ENCODE measurements around the gene LRCOL1.

The LRCOL1 gene

DNA sequence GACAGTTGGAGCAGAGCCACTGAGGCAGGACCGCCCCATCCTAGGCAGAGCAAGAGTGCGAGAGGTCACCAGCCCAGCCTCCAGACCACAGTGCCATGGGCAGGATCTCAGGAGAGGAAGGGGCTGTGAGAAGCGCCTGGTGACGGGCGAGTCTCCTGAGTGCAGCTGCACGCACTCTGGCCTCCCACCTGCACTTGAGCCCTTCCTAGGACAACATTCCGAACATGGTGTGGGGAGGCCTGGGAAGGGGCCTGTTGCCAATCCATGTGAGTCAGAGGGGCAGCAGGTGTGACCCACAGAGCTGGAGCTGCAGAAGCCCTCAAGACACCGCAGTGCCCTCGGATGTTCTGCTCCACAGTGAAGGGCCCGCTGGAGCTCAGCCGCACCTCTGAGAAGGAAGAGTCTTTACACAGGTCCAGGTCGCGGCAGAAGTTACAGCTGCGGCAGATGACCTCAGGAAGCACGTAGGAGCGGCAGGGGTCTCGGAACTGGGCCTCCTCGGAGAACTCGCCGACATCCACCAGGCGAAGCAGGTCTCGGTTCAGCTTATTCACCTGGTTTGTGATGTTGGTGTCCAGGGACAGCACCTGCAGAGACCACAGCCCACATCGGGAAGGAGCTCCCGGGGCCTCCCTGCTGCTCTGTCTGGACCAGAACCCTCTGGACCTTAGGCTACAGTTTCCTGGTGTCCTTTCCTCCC is 15.5 kb upstream of the LRCOL1 start:
- no peaks in the 10 kb centered on the region for H3K4me1 ChIP-seq (ENCODE audit: control extremely low read depth in 1 of 4, control insufficient read depth in 4 of 4, insufficient read depth in 4 of 4, low read length in 3 of 4)
- POLR2A ChIA-PET: no interaction called here
- H3K27ac ChIP-seq (ENCODE audit: insufficient read depth in 1 of 2, low read depth in 1 of 2, low read length in 2 of 2, poor library complexity in 1 of 2, severe bottlenecking in 2 of 2): no peak overlapping the region
- peaks cover 2 to 64% (median 34%) of the 10 kb centered on the region in 4 experiments for H3K36me3 ChIP-seq (ENCODE audit: control insufficient read depth in 4 of 4, insufficient read depth in 4 of 4, low read length in 3 of 4)
- no peak for DNase-seq
- peaks cover 0 to 9% (median 1%) of the 10 kb centered on the region in 5 experiments for H3K27me3 ChIP-seq (replicated peaks in 2 of 5; ENCODE audit: control insufficient read depth in 4 of 5, insufficient read depth in 5 of 5, low read length in 4 of 5)
- CTCF ChIA-PET: interaction anchor here (0.8 to 2.5 kb wide), 4 partner anchors 11 to 26 kb away, joined by 3 to 9 read pairs (median 5); no protein-coding TSS in a partner anchor
- H3K9me3 ChIP-seq (ENCODE audit: control extremely low read depth in 1 of 5, control insufficient read depth in 4 of 5, insufficient read depth in 2 of 5, low read depth in 1 of 5, low read length in 4 of 5): no peaks in the 10 kb centered on the region
- no peak overlapping the region for H3K4me3 ChIP-seq (ENCODE audit: control insufficient read depth in 1 of 7, extremely low read depth in 1 of 7, insufficient read depth in 4 of 7, low read depth in 2 of 7, low read length in 6 of 7)
- WGBS (ENCODE audit: insufficient coverage): 98% methylated on average over 20 of the region's 24 CpGs

GRCh38 chr12:132624910-132625630 is 14.7 kb upstream of the LRCOL1 start:
- ChIA-PET POLR2A (no interaction called here), CTCF (interaction anchor here (1.7 to 2.5 kb wide), 2 partner anchors 13 to 16 kb away, joined by 4 to 9 read pairs; no protein-coding TSS in a partner anchor)
- peaks cover 0 to 17% (median 2%) of the 10 kb centered on the region in 5 experiments for H3K27me3 ChIP-seq (replicated peaks in 2 of 5; ENCODE audit: control insufficient read depth in 4 of 5, insufficient read depth in 5 of 5, low read length in 4 of 5)
- no peak for DNase-seq
- no peaks in the 10 kb centered on the region for H3K9me3 ChIP-seq (ENCODE audit: control extremely low read depth in 1 of 5, control insufficient read depth in 4 of 5, insufficient read depth in 2 of 5, low read depth in 1 of 5, low read length in 4 of 5)
- H3K4me1 ChIP-seq (ENCODE audit: control extremely low read depth in 1 of 4, control insufficient read depth in 4 of 4, insufficient read depth in 4 of 4, low read length in 3 of 4): no peaks in the 10 kb centered on the region
- H3K36me3 ChIP-seq (ENCODE audit: control insufficient read depth in 4 of 4, insufficient read depth in 4 of 4, low read length in 3 of 4): peaks cover 0 to 56% (median 29%) of the 10 kb centered on the region in 4 experiments
- H3K4me3 ChIP-seq (ENCODE audit: control insufficient read depth in 1 of 7, extremely low read depth in 1 of 7, insufficient read depth in 4 of 7, low read depth in 2 of 7, low read length in 6 of 7): no peak overlapping the region
- no peak overlapping the region for H3K27ac ChIP-seq (ENCODE audit: insufficient read depth in 1 of 2, low read depth in 1 of 2, low read length in 2 of 2, poor library complexity in 1 of 2, severe bottlenecking in 2 of 2)
- 98% methylated on average over 31 of the region's 32 CpGs for WGBS (ENCODE audit: insufficient coverage)

GRCh38 chr12:132624186-132624855 is 13.9 kb upstream of the LRCOL1 start:
- Histone ChIP-seq H3K9me3 (ENCODE audit: control extremely low read depth in 1 of 5, control insufficient read depth in 4 of 5, insufficient read depth in 2 of 5, low read depth in 1 of 5, low read length in 4 of 5) (no peaks in the 10 kb centered on the region), H3K27me3 (replicated peaks in 2 of 5; ENCODE audit: control insufficient read depth in 4 of 5, insufficient read depth in 5 of 5, low read length in 4 of 5) (peaks cover 0 to 24% (median 2%) of the 10 kb centered on the region in 5 experiments), H3K4me3 (ENCODE audit: control insufficient read depth in 1 of 7, extremely low read depth in 1 of 7, insufficient read depth in 4 of 7, low read depth in 2 of 7, low read length in 6 of 7) (no peak overlapping the region), H3K4me1 (ENCODE audit: control extremely low read depth in 1 of 4, control insufficient read depth in 4 of 4, insufficient read depth in 4 of 4, low read length in 3 of 4) (no peaks in the 10 kb centered on the region), H3K36me3 (ENCODE audit: control insufficient read depth in 4 of 4, insufficient read depth in 4 of 4, low read length in 3 of 4) (peaks cover 0 to 49% (median 22%) of the 10 kb centered on the region in 4 experiments), H3K27ac (ENCODE audit: insufficient read depth in 1 of 2, low read depth in 1 of 2, low read length in 2 of 2, poor library complexity in 1 of 2, severe bottlenecking in 2 of 2) (no peak overlapping the region)
- DNase-seq: no peak
- CTCF ChIA-PET: interaction anchor here (1.7 to 2.5 kb wide), 2 partner anchors 14 to 15 kb away, joined by 4 to 9 read pairs; no protein-coding TSS in a partner anchor
- POLR2A ChIA-PET: no interaction called here
- 97% methylated on average over 22 of the region's 22 CpGs for WGBS (ENCODE audit: insufficient coverage)

GRCh38 chr12:132623072-132623869 is 12.9 kb upstream of the LRCOL1 start:
- no peak overlapping the region for H3K27ac ChIP-seq (ENCODE audit: insufficient read depth in 1 of 2, low read depth in 1 of 2, low read length in 2 of 2, poor library complexity in 1 of 2, severe bottlenecking in 2 of 2)
- H3K4me1 ChIP-seq (ENCODE audit: control extremely low read depth in 1 of 4, control insufficient read depth in 4 of 4, insufficient read depth in 4 of 4, low read length in 3 of 4): peaks cover 0 to 2% (median under 1%) of the 10 kb centered on the region in 4 experiments
- CTCF ChIA-PET: interaction anchor here (1.7 kb wide), 1 partner anchor 10 kb away, joined by 5 read pairs; no protein-coding TSS in a partner anchor
- H3K9me3 ChIP-seq (ENCODE audit: control extremely low read depth in 1 of 5, control insufficient read depth in 4 of 5, insufficient read depth in 2 of 5, low read depth in 1 of 5, low read length in 4 of 5): no peaks in the 10 kb centered on the region
- WGBS (ENCODE audit: insufficient coverage): 92% methylated on average over 16 of the region's 25 CpGs
- DNase-seq: no peak
- POLR2A ChIA-PET: no interaction called here
- peaks cover 0 to 40% (median 18%) of the 10 kb centered on the region in 4 experiments for H3K36me3 ChIP-seq (ENCODE audit: control insufficient read depth in 4 of 4, insufficient read depth in 4 of 4, low read length in 3 of 4)
- peaks cover 0 to 30% (median 2%) of the 10 kb centered on the region in 5 experiments for H3K27me3 ChIP-seq (replicated peaks in 2 of 5; ENCODE audit: control insufficient read depth in 4 of 5, insufficient read depth in 5 of 5, low read length in 4 of 5)
- no peak overlapping the region for H3K4me3 ChIP-seq (ENCODE audit: control insufficient read depth in 1 of 7, extremely low read depth in 1 of 7, insufficient read depth in 4 of 7, low read depth in 2 of 7, low read length in 6 of 7)

GRCh38 chr12:132622437-132623071 is 12.2 kb upstream of the LRCOL1 start:
- WGBS (ENCODE audit: insufficient coverage): 91% methylated on average over 10 of the region's 11 CpGs
- H3K4me3 ChIP-seq (ENCODE audit: control insufficient read depth in 1 of 7, extremely low read depth in 1 of 7, insufficient read depth in 4 of 7, low read depth in 2 of 7, low read length in 6 of 7): no peak overlapping the region
- CTCF ChIA-PET: interaction anchor here (1.3 to 3.5 kb wide), 3 partner anchors 8 to 15 kb away, joined by 3 to 12 read pairs (median 5); no protein-coding TSS in a partner anchor

More at GRCh38 chr12:132622437-132623071, 12.2 kb upstream of the LRCOL1 start:
- peaks cover 0 to 40% (median 18%) of the 10 kb centered on the region in 4 experiments for H3K36me3 ChIP-seq (ENCODE audit: control insufficient read depth in 4 of 4, insufficient read depth in 4 of 4, low read length in 3 of 4)
- POLR2A ChIA-PET: no interaction called here
- no peak for DNase-seq
- H3K27ac ChIP-seq (ENCODE audit: insufficient read depth in 1 of 2, low read depth in 1 of 2, low read length in 2 of 2, poor library complexity in 1 of 2, severe bottlenecking in 2 of 2): no peak overlapping the region
- H3K27me3 ChIP-seq (replicated peaks in 2 of 5; ENCODE audit: control insufficient read depth in 4 of 5, insufficient read depth in 5 of 5, low read length in 4 of 5): peaks cover 4 to 37% (median 6%) of the 10 kb centered on the region in 5 experiments
- H3K9me3 ChIP-seq (ENCODE audit: control extremely low read depth in 1 of 5, control insufficient read depth in 4 of 5, insufficient read depth in 2 of 5, low read depth in 1 of 5, low read length in 4 of 5): peaks cover 0 to 6% (median 4%) of the 10 kb centered on the region in 5 experiments
- peaks cover 0 to 4% (median 1%) of the 10 kb centered on the region in 4 experiments for H3K4me1 ChIP-seq (ENCODE audit: control extremely low read depth in 1 of 4, control insufficient read depth in 4 of 4, insufficient read depth in 4 of 4, low read length in 3 of 4)
